ENCODE results near the gene TTYH3. TPM values are rescaled to one million over a fixed set of nuclear protein-coding genes. Genes with fewer than 3 reads are reported as not detected.
"Not testable (repeated sequence)": the region's sequence is repeated elsewhere in the genome, so short reads cannot be mapped to it uniquely, and the experiment has no call there.

TTYH3 gene
- total RNA-seq (2014; rRNA removed; shearing (Covaris generic)): 16.5 and 18.3 TPM in 2 replicates

- no peak for DNase-seq (ENCODE audit: low read depth)
These were observed at the start of gene TTYH3 for GRCh38 chr7:2631946-2632732. Gene TTYH3 (plus strand): TSS chr7:2631986. CDS start chr7:2632156, 170 bp downstream.

GRCh38 chr7:2582006-2582735, 49.6 kb upstream of the TTYH3 start:
- no peak for DNase-seq (ENCODE audit: low read depth)

GRCh38 chr7:2583798-2584580, 47.8 kb upstream of the TTYH3 start:
- no peak for DNase-seq (ENCODE audit: low read depth)

- DNase-seq (ENCODE audit: low read depth): no peak
These were observed 46.3 kb upstream of the TTYH3 start for GRCh38 chr7:2585446-2585845.

- DNase-seq (ENCODE audit: low read depth): no peak
These were observed 45.3 kb upstream of the TTYH3 start for GRCh38 chr7:2586326-2587020.

GRCh38 chr7:2587134-2587533, 44.7 kb upstream of the TTYH3 start:
- no peak for DNase-seq (ENCODE audit: low read depth)

GRCh38 chr7:2587778-2588177, 44.0 kb upstream of the TTYH3 start:
- DNase-seq (ENCODE audit: low read depth): no peak

- no peak for DNase-seq (ENCODE audit: low read depth)
These were observed 42.4 kb upstream of the TTYH3 start for GRCh38 chr7:2589341-2589740.

GRCh38 chr7:2589941-2590340, 41.8 kb upstream of the TTYH3 start:
- DNase-seq (ENCODE audit: low read depth): not testable (repeated sequence)

GRCh38 chr7:2592375-2592865, 39.4 kb upstream of the TTYH3 start:
- DNase-seq (ENCODE audit: low read depth): no peak

- DNase-seq (ENCODE audit: low read depth): no peak
These were observed 38.6 kb upstream of the TTYH3 start for GRCh38 chr7:2593036-2593727.

- DNase-seq (ENCODE audit: low read depth): no peak
These were observed 37.2 kb upstream of the TTYH3 start for GRCh38 chr7:2594599-2594998.

- DNase-seq (ENCODE audit: low read depth): no peak
These were observed 36.4 kb upstream of the TTYH3 start for GRCh38 chr7:2595258-2595860.

- no peak for DNase-seq (ENCODE audit: low read depth)
These were observed 35.1 kb upstream of the TTYH3 start for GRCh38 chr7:2596464-2597272.

GRCh38 chr7:2597273-2597640, 34.5 kb upstream of the TTYH3 start:
- DNase-seq (ENCODE audit: low read depth): no peak

- DNase-seq (ENCODE audit: low read depth): no peak
These were observed 33.5 kb upstream of the TTYH3 start for GRCh38 chr7:2598154-2598823.

GRCh38 chr7:2601065-2601464, 30.7 kb upstream of the TTYH3 start:
- DNase-seq (ENCODE audit: low read depth): peak; percentile 10

GRCh38 chr7:2601907-2602306, 29.9 kb upstream of the TTYH3 start:
- DNase-seq (ENCODE audit: low read depth): no peak

GRCh38 chr7:2602406-2603043, 29.3 kb upstream of the TTYH3 start:
- DNase-seq (ENCODE audit: low read depth): no peak
